Lung (tissue), 12 donors: Measurements from ENCODE around the gene ERBB4. TPM values are rescaled to one million over a fixed set of nuclear protein-coding genes. Genes with fewer than 3 reads are reported as not detected.
A peak's percentile ranks its signal among the peaks of the same experiment; 100 is the strongest.
"Not testable (repeated sequence)": the region's sequence is repeated elsewhere in the genome, so short reads cannot be mapped to it uniquely, and the experiment has no call there.

Experiments used
- ATAC-seq: fragments of 200-7000 bp; cut with Tn5 transposase; one replicate; pipeline ENCODE4 v1.9.1; 2020; ENCODE audit warnings: moderate number of reproducible peaks; ENCODE audit not compliant: insufficient read depth, low FRiP score
- DNase-seq, 3 donors: peaks; one replicate each; pipeline ENCODE4 v3.0.0-alpha.2; 2013 to 2017
- H3K27ac ChIP-seq, 2 donors: one replicate each; pipeline ENCODE4 v1.5.1; 2013; ENCODE audit warnings: mild to moderate bottlenecking in 2 of 2, moderate library complexity in 2 of 2, control low read depth in 1 of 2, inconsistent platforms in 1 of 2, low read depth in 1 of 2, low read length in 1 of 2
- H3K27me3 ChIP-seq, 3 donors: one replicate each; pipeline ENCODE4 v1.5.1; 2013; ENCODE audit warnings: low read length in 2 of 3; ENCODE audit not compliant: control insufficient read depth in 3 of 3, insufficient read depth in 3 of 3
- H3K36me3 ChIP-seq, 4 donors: one replicate each; pipeline ENCODE4 v1.5.1; 2013; ENCODE audit warnings: low read length in 4 of 4, mild to moderate bottlenecking in 1 of 4, moderate library complexity in 1 of 4; ENCODE audit not compliant: control insufficient read depth in 4 of 4, insufficient read depth in 4 of 4
- H3K4me1 ChIP-seq, 5 donors: one replicate each; pipeline ENCODE4 v1.5.1; 2013; ENCODE audit warnings: low read length in 5 of 5, mild to moderate bottlenecking in 2 of 5, moderate library complexity in 1 of 5; ENCODE audit not compliant: control insufficient read depth in 5 of 5, insufficient read depth in 5 of 5
- H3K4me3 ChIP-seq: one replicate; pipeline ENCODE4 v1.5.1; 2013; ENCODE audit warnings: mild to moderate bottlenecking, control low read depth, moderate library complexity
- H3K9ac ChIP-seq, 2 donors: one replicate each; pipeline ENCODE4 v1.5.1; 2013; ENCODE audit warnings: low read length in 2 of 2, control low read depth in 1 of 2; ENCODE audit not compliant: insufficient read depth in 1 of 2
- H3K9me3 ChIP-seq, 4 donors: one replicate each; pipeline ENCODE4 v1.5.1; 2013; ENCODE audit warnings: low read length in 3 of 4, mild to moderate bottlenecking in 1 of 4, moderate library complexity in 1 of 4; ENCODE audit not compliant: control insufficient read depth in 4 of 4, insufficient read depth in 3 of 4
- WGBS, 2 donors: extraction: QIAGEN DNeasy Blood & Tissue Kit; methylation state at CpG; one replicate each; pipeline ENCODE4 v1.1.7; 2013; 5-methylcytosine and 5-hydroxymethylcytosine counted together
- polyA plus RNA-seq, 2 donors: library from polyadenylated mRNA; stranded (reverse); fragments of 200-250 nt; gene quantifications; one replicate each; pipeline ENCODE4 v1.2.1, GENCODE V29; 2013
- total RNA-seq, 2 donors: library from RNA; depleted of rRNA in 1 of 2; stranded (reverse); fragments of >200 nt in 1 of 2; gene quantifications; one replicate each; pipeline ENCODE4 v1.2.1, GENCODE V29; 2014 to 2021
- TF ChIP-seq, protein P1 (sequence below): IDR thresholded peaks from 2 replicates; pipeline ENCODE4 v1.5.1; 2012; ENCODE audit warnings: mild to moderate bottlenecking; ENCODE audit errors: control extremely low read depth, extremely low read depth
- donor health status: control.
- donor health status: control.
- donor health status: Bipolar disorder and iron deficiency.
- donor health status: healthy.
- donor health status: DM: yes; HTN: yes; CAD: no.

Gene ERBB4
- total and polyA plus RNA-seq, 4 donors = 0.41 to 16.8 (median 5.3) TPM

DNA sequence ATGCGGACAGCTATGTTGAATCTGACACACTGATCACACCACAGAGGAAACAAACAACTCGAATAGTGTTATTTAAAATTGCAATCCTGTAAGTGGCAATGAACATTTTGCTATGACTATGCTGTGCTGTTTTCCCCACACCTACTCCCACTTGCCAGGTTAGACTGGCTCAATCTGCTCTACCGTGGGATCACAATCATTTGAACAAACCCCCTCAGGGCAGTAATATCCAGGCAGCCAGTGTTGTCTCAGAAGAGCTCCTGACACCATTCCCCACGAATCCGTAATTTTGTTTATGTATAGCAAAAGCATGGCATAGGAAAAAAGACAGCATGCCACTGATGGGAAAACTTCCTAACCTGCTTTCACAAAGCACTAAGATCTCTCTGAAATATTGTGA lies 284.3 kb downstream of the ERBB4 start:
- H3K27me3 ChIP-seq = no peaks in the 10 kb centered on the region
- H3K36me3 ChIP-seq = no peaks in the 10 kb centered on the region
- DNase-seq (no peak), ATAC-seq (no peak)
- H3K9me3 ChIP-seq = no peaks in the 10 kb centered on the region
- 61 to 72% methylated on average over 5 of the region's 5 CpGs for WGBS, 2 donors
- H3K4me3 ChIP-seq = no peak overlapping the region
- no peak overlapping the region for H3K27ac ChIP-seq
- TF ChIP-seq, protein P1, sequence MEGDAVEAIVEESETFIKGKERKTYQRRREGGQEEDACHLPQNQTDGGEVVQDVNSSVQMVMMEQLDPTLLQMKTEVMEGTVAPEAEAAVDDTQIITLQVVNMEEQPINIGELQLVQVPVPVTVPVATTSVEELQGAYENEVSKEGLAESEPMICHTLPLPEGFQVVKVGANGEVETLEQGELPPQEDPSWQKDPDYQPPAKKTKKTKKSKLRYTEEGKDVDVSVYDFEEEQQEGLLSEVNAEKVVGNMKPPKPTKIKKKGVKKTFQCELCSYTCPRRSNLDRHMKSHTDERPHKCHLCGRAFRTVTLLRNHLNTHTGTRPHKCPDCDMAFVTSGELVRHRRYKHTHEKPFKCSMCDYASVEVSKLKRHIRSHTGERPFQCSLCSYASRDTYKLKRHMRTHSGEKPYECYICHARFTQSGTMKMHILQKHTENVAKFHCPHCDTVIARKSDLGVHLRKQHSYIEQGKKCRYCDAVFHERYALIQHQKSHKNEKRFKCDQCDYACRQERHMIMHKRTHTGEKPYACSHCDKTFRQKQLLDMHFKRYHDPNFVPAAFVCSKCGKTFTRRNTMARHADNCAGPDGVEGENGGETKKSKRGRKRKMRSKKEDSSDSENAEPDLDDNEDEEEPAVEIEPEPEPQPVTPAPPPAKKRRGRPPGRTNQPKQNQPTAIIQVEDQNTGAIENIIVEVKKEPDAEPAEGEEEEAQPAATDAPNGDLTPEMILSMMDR = no peak
- H3K9ac ChIP-seq = no peak overlapping the region
- no peaks in the 10 kb centered on the region for H3K4me1 ChIP-seq

DNA sequence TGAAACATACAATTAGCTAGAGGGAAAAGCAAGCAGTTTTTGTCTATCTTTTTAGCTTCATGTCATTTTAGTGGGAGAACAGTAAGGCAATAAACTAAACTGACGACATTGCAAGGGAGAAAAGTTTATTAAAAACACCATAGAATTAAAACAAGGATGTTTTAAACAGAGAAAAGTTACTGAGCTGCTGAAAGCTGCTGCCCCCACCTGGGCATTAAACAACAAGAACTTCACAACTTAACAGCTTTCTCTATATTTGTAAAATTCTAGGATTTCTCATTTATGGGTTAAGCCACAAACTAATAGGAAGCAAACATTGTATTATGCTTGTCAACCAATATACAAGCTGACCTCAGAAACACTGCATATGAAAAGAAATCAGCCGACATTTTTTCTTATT lies 289.2 kb downstream of the ERBB4 start:
- no peak overlapping the region for H3K9ac ChIP-seq
- no peak overlapping the region for H3K4me3 ChIP-seq
- no peaks in the 10 kb centered on the region for H3K4me1 ChIP-seq
- H3K9me3 ChIP-seq = no peaks in the 10 kb centered on the region
- no peaks in the 10 kb centered on the region for H3K27me3 ChIP-seq
- no peak overlapping the region for H3K27ac ChIP-seq
- TF ChIP-seq, protein P1 = no peak
- 55 to 59% methylated on average over 2 of the region's 2 CpGs for WGBS, 2 donors
- ATAC-seq (no peak), DNase-seq (peak in 2 of 3 donors; percentile 14 to 29)
- H3K36me3 ChIP-seq = no peaks in the 10 kb centered on the region

DNA sequence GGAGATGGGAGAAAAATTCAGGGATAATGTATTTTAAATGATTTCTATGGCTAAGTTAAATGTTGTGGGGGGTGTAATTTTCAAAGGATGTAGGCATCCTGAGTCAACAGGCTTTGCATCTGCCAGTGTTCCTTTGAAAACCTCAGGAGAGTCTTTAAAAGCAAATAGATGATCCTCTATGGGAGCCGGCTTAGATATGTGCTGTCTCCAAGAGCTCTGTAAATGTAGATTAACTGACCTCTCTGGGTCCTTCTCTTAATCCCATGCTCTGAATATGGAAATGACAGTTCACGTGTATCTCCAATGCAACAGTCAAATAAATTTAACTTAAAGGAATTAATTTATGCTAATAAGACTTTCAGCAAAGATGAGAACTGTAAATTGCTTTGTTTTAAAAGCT lies 292.7 kb downstream of the ERBB4 start:
- no peaks in the 10 kb centered on the region for H3K36me3 ChIP-seq
- H3K27ac ChIP-seq = no peak overlapping the region
- H3K9me3 ChIP-seq = no peaks in the 10 kb centered on the region
- TF ChIP-seq, protein P1 = no peak
- no peak overlapping the region for H3K9ac ChIP-seq
- H3K27me3 ChIP-seq = no peaks in the 10 kb centered on the region
- peaks cover 0 to 3% (median 0%) of the 10 kb centered on the region in 5 donors for H3K4me1 ChIP-seq
- 58 to 71% methylated on average over 2 of the region's 2 CpGs for WGBS, 2 donors
- DNase-seq (no peak), ATAC-seq (no peak)
- no peak overlapping the region for H3K4me3 ChIP-seq

DNA sequence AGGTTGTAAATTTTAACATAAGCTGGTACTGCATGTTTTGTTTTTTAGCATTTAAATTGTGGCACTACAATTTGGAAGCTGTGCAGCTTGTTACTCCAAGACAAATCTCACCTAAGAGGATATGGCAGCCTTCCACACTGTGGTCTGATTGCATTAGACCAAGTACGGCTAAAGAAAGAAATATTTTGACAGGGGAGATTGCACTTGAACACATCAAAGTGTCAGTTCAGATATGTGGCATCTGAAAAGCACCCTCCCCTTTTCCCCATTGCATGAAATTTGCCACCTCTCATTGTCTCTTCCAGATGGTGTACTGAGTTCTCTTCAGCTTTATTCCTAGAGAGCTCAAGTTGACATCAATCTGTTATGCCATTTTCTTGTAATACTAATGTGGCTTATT lies 295.9 kb downstream of the ERBB4 start:
- Histone ChIP-seq H3K36me3 (no peaks in the 10 kb centered on the region), H3K9ac (no peak overlapping the region), H3K9me3 (no peaks in the 10 kb centered on the region), H3K4me3 (no peak overlapping the region), H3K4me1 (peaks cover 0 to 3% (median 0%) of the 10 kb centered on the region in 5 donors), H3K27me3 (no peaks in the 10 kb centered on the region), H3K27ac (no peak overlapping the region)
- ATAC-seq = no peak
- TF ChIP-seq, protein P1 = no peak
- WGBS, 2 donors = 39 to 59% methylated on average over 1 of the region's 1 CpG
- DNase-seq = no peak

DNA sequence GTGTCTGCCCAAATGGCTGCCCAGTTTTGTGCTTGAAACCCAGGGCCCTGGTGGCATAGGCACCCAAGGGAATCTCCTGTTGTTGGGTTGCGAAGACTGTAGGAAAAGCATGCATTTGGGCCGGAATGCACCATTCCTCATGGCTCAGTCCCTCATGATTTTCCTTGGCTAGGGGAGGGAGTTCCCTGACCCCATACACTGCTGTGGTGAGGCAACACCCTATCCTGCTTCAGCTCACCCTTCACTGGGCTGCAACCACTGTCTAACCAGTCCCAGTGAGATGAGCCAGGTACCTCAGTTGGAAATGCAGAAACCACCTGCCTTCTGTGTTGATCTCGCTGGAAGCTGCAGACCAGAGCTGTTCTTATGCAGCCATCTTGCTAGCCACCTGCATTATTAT lies 300.4 kb downstream of the ERBB4 start:
- H3K9me3 ChIP-seq, ATAC-seq, DNase-seq, H3K9ac ChIP-seq, H3K27ac ChIP-seq, H3K4me3 ChIP-seq, H3K4me1 ChIP-seq, H3K36me3 ChIP-seq, H3K27me3 ChIP-seq: not testable (repeated sequence)
- 90 to 94% methylated on average over 3 of the region's 3 CpGs for WGBS, 2 donors
